Endothelial cell (in vitro differentiated cells): ENCODE measurements around the gene RAPH1. TPM values are rescaled to one million over a fixed set of nuclear protein-coding genes. Genes with fewer than 3 reads are reported as not detected.
A peak's percentile ranks its signal among the peaks of the same experiment; 100 is the strongest.

Source experiments
- DNase-seq: peaks from one replicate; pipeline ENCODE4 v3.0.0; 2021; ENCODE audit warnings: low spot score
- H3K27ac Mint-ChIP-seq: one replicate; pipeline ENCODE4 v1.8.0; 2021; ENCODE audit warnings: mixed read lengths, inconsistent platforms; ENCODE audit not compliant: unreplicated experiment
- H3K27me3 Mint-ChIP-seq: one replicate; pipeline ENCODE4 v1.8.0; 2021; ENCODE audit warnings: mild to moderate bottlenecking, moderate library complexity, mixed read lengths, inconsistent platforms; ENCODE audit not compliant: unreplicated experiment
- H3K36me3 Mint-ChIP-seq: one replicate; pipeline ENCODE4 v1.8.0; 2021; ENCODE audit warnings: mild to moderate bottlenecking, low read depth, mixed read lengths, inconsistent platforms; ENCODE audit not compliant: unreplicated experiment
- H3K4me1 Mint-ChIP-seq: one replicate; pipeline ENCODE4 v1.8.0; 2021; ENCODE audit warnings: mild to moderate bottlenecking, mixed read lengths, inconsistent platforms; ENCODE audit not compliant: unreplicated experiment
- H3K4me3 Mint-ChIP-seq: one replicate; pipeline ENCODE4 v1.8.0; 2021; ENCODE audit warnings: mild to moderate bottlenecking, mixed read lengths, inconsistent platforms; ENCODE audit not compliant: unreplicated experiment
- H3K9me3 Mint-ChIP-seq: one replicate; pipeline ENCODE4 v1.8.0; 2021; ENCODE audit warnings: mixed read lengths, inconsistent platforms; ENCODE audit not compliant: unreplicated experiment
- CTCF ChIP-seq: fragments of 200-600 bp; sonication (generic); IDR thresholded peaks from one replicate; pipeline ENCODE4 v1.5.0; 2021; ENCODE audit warnings: antibody characterized with exemption; ENCODE audit not compliant: unreplicated experiment
- total RNA-seq: library from RNA; stranded (reverse); fragmentation: NEBNext Ultra II Directional; extraction: Animal tissue kit (Norgen Biotek cat#: 25700); gene quantifications from one replicate; pipeline ENCODE4 v1.2.1, GENCODE V29; 2021; ENCODE audit not compliant: unreplicated experiment

RAPH1 gene
- total RNA-seq, 1 donor from 2014 or later: 74.1 TPM

GRCh38 chr2:203446780-203447179 is 88.3 kb downstream of the RAPH1 start:
- Mint-ChIP-seq H3K27me3 (peaks cover 2% of the 10 kb centered on the region), H3K36me3 (peaks cover 24% of the 10 kb centered on the region), H3K27ac (no peak overlapping the region), H3K4me1 (peaks cover 25% of the 10 kb centered on the region), H3K9me3 (no peaks in the 10 kb centered on the region), H3K4me3 (no peak overlapping the region)
- no peak for DNase-seq
- no peak for TF ChIP-seq CTCF

GRCh38 chr2:203446071-203446481 is 89.0 kb downstream of the RAPH1 start:
- peak overlapping the region; percentile 44 for H3K4me3 Mint-ChIP-seq
- TF ChIP-seq CTCF: no peak
- peaks cover 31% of the 10 kb centered on the region for H3K4me1 Mint-ChIP-seq
- H3K27ac Mint-ChIP-seq: peak overlapping the region; percentile 3
- peaks cover 28% of the 10 kb centered on the region for H3K36me3 Mint-ChIP-seq
- no peaks in the 10 kb centered on the region for H3K9me3 Mint-ChIP-seq
- DNase-seq: no peak
- H3K27me3 Mint-ChIP-seq: peaks cover 2% of the 10 kb centered on the region

- Mint-ChIP-seq H3K27ac (peak overlapping the region; percentile 20), H3K4me1 (peaks cover 38% of the 10 kb centered on the region), H3K27me3 (peaks cover 2% of the 10 kb centered on the region), H3K9me3 (no peaks in the 10 kb centered on the region), H3K36me3 (peaks cover 32% of the 10 kb centered on the region), H3K4me3 (no peak overlapping the region)
- TF ChIP-seq CTCF: no peak
- no peak for DNase-seq
These were observed 90.4 kb downstream of the RAPH1 start for GRCh38 chr2:203444738-203445137.

GRCh38 chr2:203442463-203442862 is 92.6 kb downstream of the RAPH1 start:
- Mint-ChIP-seq H3K9me3 (no peaks in the 10 kb centered on the region), H3K27me3 (peaks cover 2% of the 10 kb centered on the region), H3K36me3 (peaks cover 49% of the 10 kb centered on the region), H3K27ac (no peak overlapping the region), H3K4me3 (no peak overlapping the region), H3K4me1 (peaks cover 48% of the 10 kb centered on the region)
- DNase-seq: no peak
- no peak for TF ChIP-seq CTCF

GRCh38 chr2:203441463-203441862 is 93.6 kb downstream of the RAPH1 start:
- no peak for TF ChIP-seq CTCF
- DNase-seq: no peak
- peak overlapping the region; percentile 76 for H3K4me3 Mint-ChIP-seq
- peaks cover 57% of the 10 kb centered on the region for H3K4me1 Mint-ChIP-seq
- peaks cover 47% of the 10 kb centered on the region for H3K36me3 Mint-ChIP-seq
- no peaks in the 10 kb centered on the region for H3K9me3 Mint-ChIP-seq
- H3K27ac Mint-ChIP-seq: peak overlapping the region; percentile 65
- H3K27me3 Mint-ChIP-seq: no peaks in the 10 kb centered on the region
